NCI-H2081 (cell line): ENCODE measurements around the gene HOXB3.

Source experiments
- DNase-seq, 2 experiments: peaks; one replicate each; lab custom pipeline; 2025; lab: John Stamatoyannopoulos, UW

HOXB3 gene

GRCh38 chr17:48612456-48612853, 22.4 kb upstream of the HOXB3 start:
- DNase-seq: peak in 1 of 2 experiments; percentile 78

DNA sequence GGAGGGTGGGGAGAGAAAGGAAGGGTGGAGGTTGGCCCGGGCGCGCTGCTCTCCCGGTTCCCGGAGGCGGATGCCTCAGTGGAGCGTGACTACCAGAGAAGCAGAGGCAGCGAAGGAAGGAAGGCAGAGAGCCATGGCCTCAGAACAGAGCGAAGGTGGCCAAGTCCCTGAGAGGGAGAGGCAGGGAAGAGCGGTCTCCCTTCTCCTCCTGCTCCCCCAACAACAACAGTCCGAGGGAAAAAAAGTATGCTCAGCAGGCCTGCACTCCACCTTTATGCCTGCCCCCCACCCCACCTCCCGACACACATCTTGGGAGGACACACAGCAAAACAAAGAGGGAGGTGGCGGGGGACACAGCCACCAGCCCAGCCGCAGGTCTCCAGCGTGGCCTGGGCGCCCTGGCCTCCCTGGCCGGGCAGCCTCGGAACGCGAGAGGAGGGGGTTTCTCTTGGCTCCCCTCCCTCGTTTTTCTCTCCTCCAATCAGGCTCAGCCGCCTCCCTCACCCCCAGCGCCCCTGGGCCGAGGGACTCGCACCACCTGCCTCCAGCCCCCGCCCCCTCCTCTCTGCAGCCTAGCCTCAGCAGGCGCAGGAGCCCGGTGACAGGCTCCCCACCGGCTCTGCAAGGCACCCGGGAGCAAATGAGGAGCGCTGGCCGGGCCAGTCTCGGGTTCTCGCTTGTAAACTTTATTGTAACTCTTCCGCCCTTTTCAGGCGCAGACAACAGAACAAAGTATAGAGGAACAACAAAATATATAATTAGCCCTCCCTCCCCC, 21.8 kb upstream of the HOXB3 start:
- DNase-seq: peak; percentile 95 to 97

- DNase-seq: peak in 1 of 2 experiments; percentile 62
Observed at GRCh38 chr17:48611213-48611612, 21.2 kb upstream of the HOXB3 start.

GRCh38 chr17:48610282-48611211, 20.5 kb upstream of the HOXB3 start, which contains the start of gene HOXB7:
Gene HOXB7, minus strand, starts transcription at chr17:48611017. Its CDS starts 99 bp downstream, at chr17:48610918.
- DNase-seq: peak; percentile 84 to 87

GRCh38 chr17:48609759-48610281, 19.8 kb upstream of the HOXB3 start:
- no peak for DNase-seq

DNA sequence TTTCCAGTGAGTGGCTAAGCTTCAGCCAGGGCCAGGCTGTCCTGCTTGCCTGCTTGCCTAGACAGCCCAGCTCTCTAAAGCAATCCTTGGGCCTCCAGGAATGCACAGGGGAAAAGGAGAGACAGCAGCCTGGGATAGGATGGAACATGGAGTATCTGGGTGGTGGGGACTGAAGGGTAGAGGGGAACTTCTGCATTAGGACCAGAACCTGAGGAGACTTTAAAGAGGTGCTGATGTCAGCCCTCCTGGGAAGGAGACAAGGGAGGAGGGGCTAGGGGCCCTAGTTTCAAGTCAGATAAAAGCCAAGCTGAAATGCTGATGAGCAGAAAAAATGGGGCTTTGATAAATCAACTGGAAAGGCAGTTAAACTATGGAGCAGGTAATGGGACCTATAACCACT, 19.0 kb upstream of the HOXB3 start:
- DNase-seq: no peak

DNA sequence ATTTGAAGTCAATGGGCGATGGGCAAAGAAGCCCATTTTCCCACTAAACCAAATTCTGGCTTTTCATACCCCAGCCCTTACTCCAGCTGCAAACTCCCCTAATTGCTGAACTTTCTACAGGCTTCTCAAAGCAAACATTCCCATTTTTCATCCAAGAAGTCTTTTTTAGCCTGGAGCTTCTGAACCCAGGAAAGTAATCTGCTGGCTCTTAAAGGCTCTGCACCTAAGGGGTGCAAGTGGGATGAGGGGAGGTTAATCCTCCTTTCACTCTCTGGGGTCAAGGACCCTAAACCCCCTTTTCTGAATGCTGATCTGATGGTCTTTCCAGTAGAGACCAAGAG, 18.4 kb upstream of the HOXB3 start:
- no peak for DNase-seq

GRCh38 chr17:48606892-48607614, 17.0 kb upstream of the HOXB3 start:
- DNase-seq: no peak

DNA sequence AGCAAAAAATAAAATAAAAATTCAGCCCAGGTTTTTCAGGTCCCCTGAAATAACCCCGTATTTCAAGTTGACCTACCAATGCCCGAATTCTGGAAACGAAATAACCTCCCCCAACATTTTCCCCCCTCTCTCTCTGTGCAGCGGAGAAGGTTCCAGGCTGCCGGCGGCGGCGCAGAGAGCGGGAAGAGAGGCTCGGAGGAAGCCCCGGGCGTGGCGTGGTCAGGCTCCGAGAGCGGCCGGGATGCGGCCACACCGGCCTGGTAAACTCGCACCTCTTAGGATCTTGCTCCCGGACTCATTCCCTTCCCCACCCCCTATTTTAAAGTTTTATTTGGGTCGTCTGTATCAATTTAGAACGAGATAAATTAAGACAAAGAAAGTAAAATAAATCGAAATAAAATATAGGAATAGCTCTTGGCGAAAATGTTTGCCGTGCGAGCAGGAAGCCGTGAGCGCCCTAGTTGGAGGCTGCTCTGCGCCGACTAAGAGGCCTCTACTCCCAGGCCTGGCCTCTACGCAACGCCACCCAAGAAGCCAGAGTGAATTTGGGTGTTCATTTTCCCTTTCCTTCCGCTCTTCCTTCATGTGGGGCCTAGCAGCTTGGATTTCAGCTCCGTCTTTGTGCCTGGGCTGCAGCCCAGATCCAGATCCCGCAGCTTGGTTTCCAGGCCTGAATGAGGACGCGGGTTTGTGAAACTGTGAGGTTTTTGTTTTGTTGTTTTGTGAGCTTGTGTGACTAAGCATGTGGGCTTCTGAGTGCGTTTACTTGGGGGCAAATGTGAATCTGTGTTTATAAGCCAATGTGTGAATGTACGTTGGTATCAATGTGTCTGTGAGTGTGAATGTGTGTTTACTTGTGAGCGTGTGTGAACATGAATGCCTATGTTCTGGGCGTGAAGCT, 16.2 kb upstream of the HOXB3 start:
- no peak for DNase-seq

GRCh38 chr17:48605409-48605919, 15.4 kb upstream of the HOXB3 start:
- no peak for DNase-seq

DNA sequence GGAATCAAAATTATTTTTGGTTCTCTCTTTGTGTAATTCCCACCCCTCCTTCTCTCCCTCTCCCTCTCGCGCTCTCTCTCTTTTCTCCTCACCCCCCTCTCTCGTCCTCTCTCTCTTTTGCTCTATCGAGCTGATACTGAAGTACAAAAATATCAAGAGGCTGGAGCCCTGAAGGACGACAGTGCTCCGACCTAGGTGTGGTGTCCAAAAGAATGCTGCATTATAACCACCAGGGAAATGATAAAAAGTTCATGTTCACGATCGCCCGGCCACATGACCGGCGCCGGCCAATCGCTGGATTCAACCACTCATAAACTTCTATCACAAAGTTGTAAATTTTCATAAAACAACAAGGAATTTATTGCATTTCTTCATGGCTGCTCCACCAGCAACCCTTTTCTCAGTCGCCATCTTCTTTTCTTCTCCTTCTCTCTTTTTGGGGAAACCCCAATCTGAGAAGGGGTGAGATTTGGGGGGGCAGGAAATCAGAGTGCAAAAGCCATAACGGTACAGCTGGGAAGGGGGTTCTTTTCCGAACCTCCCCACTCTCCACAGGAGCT, 14.8 kb upstream of the HOXB3 start, which contains the start of gene HOXB6:
Gene HOXB6 (minus strand): TSS at position 217 of the 560 bp plus-strand sequence. CDS start 6,836 bp downstream, outside the sequence.
- no peak for DNase-seq

DNA sequence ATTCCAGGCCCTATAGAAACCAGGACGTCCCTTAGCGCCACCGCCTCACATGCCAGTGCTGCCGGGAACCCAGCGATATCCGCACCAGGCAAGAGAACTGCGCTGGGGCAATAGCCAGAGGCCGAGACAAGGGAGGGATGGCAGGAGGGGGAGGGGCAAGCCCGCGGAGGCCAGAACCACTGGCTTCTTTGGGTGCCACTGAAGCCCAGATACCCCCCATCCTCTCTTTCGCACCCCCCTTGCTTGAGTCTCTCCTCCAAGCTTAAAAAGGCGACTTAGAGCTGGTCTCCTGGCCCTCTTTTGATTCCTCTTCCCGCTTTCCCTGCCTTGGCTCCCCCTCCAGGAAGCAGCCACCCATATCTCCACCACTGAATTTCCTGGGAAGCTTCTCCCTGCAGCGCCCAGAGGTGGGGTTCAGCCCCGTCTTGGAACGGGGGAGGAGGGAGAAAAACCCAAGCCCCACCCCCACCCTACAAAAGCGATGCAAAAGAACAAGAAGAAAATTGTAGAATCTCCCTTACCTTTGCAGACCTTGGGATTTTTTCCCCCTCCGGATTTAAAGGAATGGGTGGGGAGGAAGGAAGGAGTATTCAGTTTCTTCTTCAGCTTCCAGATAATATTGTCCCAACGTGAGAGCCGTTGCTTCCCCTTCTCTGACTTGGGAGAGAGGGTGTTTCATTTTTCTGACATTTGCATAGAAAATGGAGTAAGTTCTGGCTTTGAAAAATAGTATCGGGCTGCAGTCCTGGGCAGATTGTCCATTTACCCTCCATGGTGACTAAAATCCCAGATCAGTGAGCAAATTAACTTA, 14.1 kb upstream of the HOXB3 start:
- DNase-seq: no peak

GRCh38 chr17:48601539-48602425, 11.7 kb upstream of the HOXB3 start:
- no peak for DNase-seq

DNA sequence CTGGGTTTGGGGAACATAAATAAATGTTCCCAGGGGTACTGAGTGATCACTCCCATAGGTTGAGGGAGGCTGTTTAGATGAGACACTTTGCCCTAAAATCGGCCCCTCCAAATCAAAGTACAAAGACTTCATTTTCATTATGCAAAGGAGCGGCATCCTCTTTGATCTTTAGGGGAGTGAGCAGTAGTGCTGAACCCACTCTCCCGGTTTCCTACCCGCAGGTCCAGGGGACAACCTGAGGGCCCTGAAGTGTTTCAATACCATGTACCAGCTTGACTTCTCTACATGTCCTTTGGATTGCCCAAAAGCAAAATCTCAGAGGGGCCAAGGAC, 11.1 kb upstream of the HOXB3 start:
- no peak for DNase-seq

- no peak for DNase-seq
Observed at GRCh38 chr17:48600244-48601098, 10.4 kb upstream of the HOXB3 start.

GRCh38 chr17:48599354-48599753, 9.3 kb upstream of the HOXB3 start:
- DNase-seq: no peak

DNA sequence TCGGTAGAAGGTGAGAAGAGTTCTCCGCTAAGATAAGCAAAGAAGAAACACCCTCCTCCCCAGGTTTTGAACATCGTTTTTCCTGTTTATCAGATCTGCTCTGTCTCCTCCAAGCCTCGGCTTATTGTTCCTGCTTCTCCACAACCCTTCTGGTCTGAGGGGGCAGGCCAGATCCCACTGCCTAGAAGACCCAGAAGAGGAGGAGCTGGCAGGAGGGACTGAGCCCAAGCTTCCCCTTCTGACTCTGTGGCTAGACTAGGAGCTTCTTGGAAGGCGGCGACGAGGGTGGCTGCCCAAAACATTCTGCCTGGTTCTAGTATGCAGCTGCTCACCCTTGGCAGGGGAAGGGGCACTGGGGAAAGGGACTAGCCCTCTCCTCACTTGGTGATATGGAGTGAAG, 8.7 kb upstream of the HOXB3 start:
- no peak for DNase-seq
